GM23338 (cell line): Measurements from ENCODE around the gene FAM98C. TPM values are rescaled to one million over a fixed set of nuclear protein-coding genes. Genes with fewer than 3 reads are reported as not detected.

Experiments used
- ATAC-seq: fragments of 200-7000 bp; cut with Tn5 transposase; 3 replicates; pipeline ENCODE4 v1.9.1; 2020
- DNase-seq: peaks from one replicate; pipeline ENCODE4 v3.0.0-alpha.2; 2015; ENCODE audit warnings: low spot score
- H2AFZ ChIP-seq: fragments of 200-600 bp; sonication (generic); 2 replicates; pipeline ENCODE4 v1.8.0; 2016; ENCODE audit warnings: antibody characterized with exemption, mild to moderate bottlenecking, moderate library complexity
- H3F3A ChIP-seq: fragments of 200-600 bp; sonication (generic); replicated peaks from 2 replicates; pipeline ENCODE4 v1.8.0; 2017; ENCODE audit warnings: antibody characterized with exemption, mixed run types, low read depth
- H3K27ac ChIP-seq: fragments of 200-600 bp; sonication (generic); 2 replicates; pipeline ENCODE4 v1.6.1; 2016; ENCODE audit warnings: low read depth
- H3K27me3 ChIP-seq: fragments of 200-600 bp; sonication (generic); 2 replicates; pipeline ENCODE4 v1.8.0; 2016; ENCODE audit warnings: mild to moderate bottlenecking, mixed run types, moderate library complexity; ENCODE audit not compliant: insufficient read depth
- H3K36me3 ChIP-seq: fragments of 200-600 bp; sonication (generic); 2 replicates; pipeline ENCODE4 v1.8.0; 2016; ENCODE audit warnings: mild to moderate bottlenecking; ENCODE audit not compliant: insufficient read depth
- H3K4me1 ChIP-seq: fragments of 200-600 bp; sonication (generic); 2 replicates; pipeline ENCODE4 v1.8.0; 2016; ENCODE audit warnings: mild to moderate bottlenecking, moderate library complexity; ENCODE audit not compliant: insufficient read depth
- H3K4me2 ChIP-seq: fragments of 200-600 bp; sonication (generic); 2 replicates; pipeline ENCODE4 v1.7.1; 2017; ENCODE audit warnings: mixed run types
- H3K4me3 ChIP-seq: fragments of 200-600 bp; sonication (generic); 2 replicates; pipeline ENCODE4 v1.6.1; 2016; ENCODE audit warnings: mixed run types
- H3K79me2 ChIP-seq: fragments of 200-600 bp; sonication (generic); replicated peaks from 2 replicates; pipeline ENCODE4 v1.8.0; 2017; ENCODE audit warnings: mild to moderate bottlenecking; ENCODE audit not compliant: insufficient read depth
- H3K9me2 ChIP-seq: fragments of 200-600 bp; sonication (generic); 2 replicates; pipeline ENCODE4 v1.8.0; 2017; ENCODE audit not compliant: insufficient read depth
- H4K20me1 ChIP-seq: fragments of 200-600 bp; sonication (generic); replicated peaks from 2 replicates; pipeline ENCODE4 v1.8.0; 2017; ENCODE audit warnings: mild to moderate bottlenecking; ENCODE audit not compliant: insufficient read depth
- H3K27ac Mint-ChIP-seq: 2 replicates; pipeline ENCODE4 v1.8.0; 2020; ENCODE audit warnings: inconsistent platforms, mild to moderate bottlenecking, moderate library complexity, mixed read lengths
- H3K27me3 Mint-ChIP-seq: 3 replicates; pipeline ENCODE4 v1.8.0; 2022; ENCODE audit warnings: low read depth, mild to moderate bottlenecking, moderate library complexity, mixed read lengths, inconsistent platforms; ENCODE audit not compliant: insufficient read depth, poor library complexity
- H3K36me3 Mint-ChIP-seq: 3 replicates; pipeline ENCODE4 v1.8.0; 2021; ENCODE audit warnings: low read depth, mild to moderate bottlenecking, inconsistent platforms, moderate library complexity, mixed read lengths
- H3K4me1 Mint-ChIP-seq: 3 replicates; pipeline ENCODE4 v1.8.0; 2020; ENCODE audit warnings: mild to moderate bottlenecking, inconsistent platforms, mixed read lengths
- H3K4me3 Mint-ChIP-seq: 3 replicates; pipeline ENCODE4 v1.8.0; 2021; ENCODE audit warnings: moderate library complexity, mild to moderate bottlenecking, inconsistent platforms, mixed read lengths
- H3K9me3 Mint-ChIP-seq: 3 replicates; pipeline ENCODE4 v1.8.0; 2020; ENCODE audit warnings: moderate library complexity, mild to moderate bottlenecking, inconsistent platforms, mixed read lengths
- CREB1 ChIP-seq: fragments of 250-450 bp; sonication (Bioruptor Pico); IDR thresholded peaks from 2 replicates; pipeline ENCODE4 v1.5.0; 2020; ENCODE audit warnings: low read depth, mild to moderate bottlenecking, moderate library complexity
- EZH2 ChIP-seq: fragments of 200-600 bp; sonication (generic); IDR thresholded peaks from one replicate; pipeline ENCODE4 v1.8.0; 2017; ENCODE audit warnings: antibody characterized with exemption, mild to moderate bottlenecking, low read depth; ENCODE audit not compliant: unreplicated experiment
- EZH2phosphoT487 ChIP-seq: fragments of 200-600 bp; sonication (generic); IDR thresholded peaks from one replicate; pipeline ENCODE4 v1.8.1; 2018; ENCODE audit warnings: antibody characterized with exemption; ENCODE audit not compliant: unreplicated experiment
- JUNB ChIP-seq: IDR thresholded peaks from one replicate; pipeline ENCODE4 v1.6.1; 2016; ENCODE audit warnings: antibody characterized with exemption; ENCODE audit not compliant: unreplicated experiment
- NANOG ChIP-seq: IDR thresholded peaks from 2 replicates; pipeline ENCODE4 v1.6.1; 2016; ENCODE audit warnings: antibody characterized with exemption, borderline replicate concordance
- POLR2AphosphoS5 ChIP-seq: IDR thresholded peaks from 2 replicates; pipeline ENCODE4 v1.6.1; 2016; ENCODE audit warnings: antibody characterized with exemption, low read depth
- STAT1 ChIP-seq: IDR thresholded peaks from one replicate; pipeline ENCODE4 v1.6.1; 2016; ENCODE audit warnings: antibody characterized with exemption; ENCODE audit not compliant: unreplicated experiment
- ZNF114 ChIP-seq: fragments of 250-450 bp; sonication (Bioruptor Pico); IDR thresholded peaks from 2 replicates; pipeline ENCODE4 v1.5.0; 2020; ENCODE audit warnings: mild to moderate bottlenecking, moderate library complexity
- ZNF331 ChIP-seq: fragments of 250-450 bp; sonication (Bioruptor Pico); IDR thresholded peaks from 2 replicates; pipeline ENCODE4 v1.5.0; 2020; ENCODE audit warnings: low read depth, mild to moderate bottlenecking, moderate library complexity
- polyA plus RNA-seq: library from polyadenylated mRNA; unstranded; fragments of >200 nt; fragmentation: Nextera tagmentation; extraction: Ambion mirVana; gene quantifications from 2 replicates; pipeline ENCODE4 v1.2.1, GENCODE V29; 2016
- total RNA-seq: library from RNA; depleted of rRNA; stranded (reverse); fragments of >200 nt; shearing (Covaris generic); gene quantifications from 2 replicates; pipeline ENCODE4 v1.2.3, GENCODE V29; 2014
- TF ChIP-seq, protein P1 (sequence below): IDR thresholded peaks from 2 replicates; pipeline ENCODE4 v1.6.1; 2016; ENCODE audit warnings: antibody characterized with exemption
- TF ChIP-seq, protein P2 (sequence below): fragments of 250-450 bp; sonication (Bioruptor Pico); IDR thresholded peaks from 2 replicates; pipeline ENCODE4 v1.5.0; 2020; ENCODE audit warnings: mild to moderate bottlenecking, moderate library complexity
- TF ChIP-seq, protein P3 (sequence below): IDR thresholded peaks from one replicate; pipeline ENCODE4 v1.6.1; 2018; ENCODE audit warnings: antibody characterized with exemption; ENCODE audit not compliant: unreplicated experiment
- TF ChIP-seq, protein P4 (sequence below), 2 experiments: fragments of 200-600 bp in 1 of 2; sonication (generic) in 1 of 2; conservative IDR thresholded peaks; 2 replicates each; pipeline versions ENCODE4 v1.5.1 to v1.6.1; 2016 to 2017; ENCODE audit warnings: antibody characterized with exemption in 2 of 2, low read depth in 2 of 2, mild to moderate bottlenecking in 2 of 2, moderate library complexity in 1 of 2

Gene FAM98C
- total and polyA plus RNA-seq, 2 experiments from 2014 or later = 4.3 to 7.6 TPM

DNA sequence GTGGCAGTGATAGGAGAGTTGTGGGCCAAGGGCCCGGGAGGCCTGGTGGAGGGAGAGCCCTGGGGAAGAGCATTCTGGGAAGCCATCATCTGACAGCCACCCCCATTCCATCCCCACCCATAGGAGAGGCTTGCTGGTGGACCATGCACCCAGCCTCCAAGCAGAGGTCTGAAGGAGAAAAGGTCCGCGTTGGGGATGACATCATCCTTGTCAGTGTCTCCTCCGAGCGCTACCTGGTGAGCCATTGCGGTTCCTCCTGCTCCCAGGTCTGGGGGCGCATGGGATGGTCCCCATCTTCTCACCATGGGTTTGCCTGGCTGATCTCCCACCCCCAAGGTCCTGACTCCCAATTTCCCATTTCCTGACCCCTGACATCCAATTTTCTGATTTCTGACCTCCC is 41.1 kb downstream of the FAM98C start:
- no peak for ATAC-seq
- TF ChIP-seq, protein P1, sequence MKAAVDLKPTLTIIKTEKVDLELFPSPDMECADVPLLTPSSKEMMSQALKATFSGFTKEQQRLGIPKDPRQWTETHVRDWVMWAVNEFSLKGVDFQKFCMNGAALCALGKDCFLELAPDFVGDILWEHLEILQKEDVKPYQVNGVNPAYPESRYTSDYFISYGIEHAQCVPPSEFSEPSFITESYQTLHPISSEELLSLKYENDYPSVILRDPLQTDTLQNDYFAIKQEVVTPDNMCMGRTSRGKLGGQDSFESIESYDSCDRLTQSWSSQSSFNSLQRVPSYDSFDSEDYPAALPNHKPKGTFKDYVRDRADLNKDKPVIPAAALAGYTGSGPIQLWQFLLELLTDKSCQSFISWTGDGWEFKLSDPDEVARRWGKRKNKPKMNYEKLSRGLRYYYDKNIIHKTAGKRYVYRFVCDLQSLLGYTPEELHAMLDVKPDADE = no peak
- TF ChIP-seq EZH2phosphoT487 (no peak), POLR2AphosphoS5 (no peak), EZH2 (no peak), NANOG (no peak), JUNB (no peak), ZNF331 (CRISPR knock-in tag) (no peak), STAT1 (no peak), CREB1 (no peak), ZNF114 (no peak)
- TF ChIP-seq, protein P2, sequence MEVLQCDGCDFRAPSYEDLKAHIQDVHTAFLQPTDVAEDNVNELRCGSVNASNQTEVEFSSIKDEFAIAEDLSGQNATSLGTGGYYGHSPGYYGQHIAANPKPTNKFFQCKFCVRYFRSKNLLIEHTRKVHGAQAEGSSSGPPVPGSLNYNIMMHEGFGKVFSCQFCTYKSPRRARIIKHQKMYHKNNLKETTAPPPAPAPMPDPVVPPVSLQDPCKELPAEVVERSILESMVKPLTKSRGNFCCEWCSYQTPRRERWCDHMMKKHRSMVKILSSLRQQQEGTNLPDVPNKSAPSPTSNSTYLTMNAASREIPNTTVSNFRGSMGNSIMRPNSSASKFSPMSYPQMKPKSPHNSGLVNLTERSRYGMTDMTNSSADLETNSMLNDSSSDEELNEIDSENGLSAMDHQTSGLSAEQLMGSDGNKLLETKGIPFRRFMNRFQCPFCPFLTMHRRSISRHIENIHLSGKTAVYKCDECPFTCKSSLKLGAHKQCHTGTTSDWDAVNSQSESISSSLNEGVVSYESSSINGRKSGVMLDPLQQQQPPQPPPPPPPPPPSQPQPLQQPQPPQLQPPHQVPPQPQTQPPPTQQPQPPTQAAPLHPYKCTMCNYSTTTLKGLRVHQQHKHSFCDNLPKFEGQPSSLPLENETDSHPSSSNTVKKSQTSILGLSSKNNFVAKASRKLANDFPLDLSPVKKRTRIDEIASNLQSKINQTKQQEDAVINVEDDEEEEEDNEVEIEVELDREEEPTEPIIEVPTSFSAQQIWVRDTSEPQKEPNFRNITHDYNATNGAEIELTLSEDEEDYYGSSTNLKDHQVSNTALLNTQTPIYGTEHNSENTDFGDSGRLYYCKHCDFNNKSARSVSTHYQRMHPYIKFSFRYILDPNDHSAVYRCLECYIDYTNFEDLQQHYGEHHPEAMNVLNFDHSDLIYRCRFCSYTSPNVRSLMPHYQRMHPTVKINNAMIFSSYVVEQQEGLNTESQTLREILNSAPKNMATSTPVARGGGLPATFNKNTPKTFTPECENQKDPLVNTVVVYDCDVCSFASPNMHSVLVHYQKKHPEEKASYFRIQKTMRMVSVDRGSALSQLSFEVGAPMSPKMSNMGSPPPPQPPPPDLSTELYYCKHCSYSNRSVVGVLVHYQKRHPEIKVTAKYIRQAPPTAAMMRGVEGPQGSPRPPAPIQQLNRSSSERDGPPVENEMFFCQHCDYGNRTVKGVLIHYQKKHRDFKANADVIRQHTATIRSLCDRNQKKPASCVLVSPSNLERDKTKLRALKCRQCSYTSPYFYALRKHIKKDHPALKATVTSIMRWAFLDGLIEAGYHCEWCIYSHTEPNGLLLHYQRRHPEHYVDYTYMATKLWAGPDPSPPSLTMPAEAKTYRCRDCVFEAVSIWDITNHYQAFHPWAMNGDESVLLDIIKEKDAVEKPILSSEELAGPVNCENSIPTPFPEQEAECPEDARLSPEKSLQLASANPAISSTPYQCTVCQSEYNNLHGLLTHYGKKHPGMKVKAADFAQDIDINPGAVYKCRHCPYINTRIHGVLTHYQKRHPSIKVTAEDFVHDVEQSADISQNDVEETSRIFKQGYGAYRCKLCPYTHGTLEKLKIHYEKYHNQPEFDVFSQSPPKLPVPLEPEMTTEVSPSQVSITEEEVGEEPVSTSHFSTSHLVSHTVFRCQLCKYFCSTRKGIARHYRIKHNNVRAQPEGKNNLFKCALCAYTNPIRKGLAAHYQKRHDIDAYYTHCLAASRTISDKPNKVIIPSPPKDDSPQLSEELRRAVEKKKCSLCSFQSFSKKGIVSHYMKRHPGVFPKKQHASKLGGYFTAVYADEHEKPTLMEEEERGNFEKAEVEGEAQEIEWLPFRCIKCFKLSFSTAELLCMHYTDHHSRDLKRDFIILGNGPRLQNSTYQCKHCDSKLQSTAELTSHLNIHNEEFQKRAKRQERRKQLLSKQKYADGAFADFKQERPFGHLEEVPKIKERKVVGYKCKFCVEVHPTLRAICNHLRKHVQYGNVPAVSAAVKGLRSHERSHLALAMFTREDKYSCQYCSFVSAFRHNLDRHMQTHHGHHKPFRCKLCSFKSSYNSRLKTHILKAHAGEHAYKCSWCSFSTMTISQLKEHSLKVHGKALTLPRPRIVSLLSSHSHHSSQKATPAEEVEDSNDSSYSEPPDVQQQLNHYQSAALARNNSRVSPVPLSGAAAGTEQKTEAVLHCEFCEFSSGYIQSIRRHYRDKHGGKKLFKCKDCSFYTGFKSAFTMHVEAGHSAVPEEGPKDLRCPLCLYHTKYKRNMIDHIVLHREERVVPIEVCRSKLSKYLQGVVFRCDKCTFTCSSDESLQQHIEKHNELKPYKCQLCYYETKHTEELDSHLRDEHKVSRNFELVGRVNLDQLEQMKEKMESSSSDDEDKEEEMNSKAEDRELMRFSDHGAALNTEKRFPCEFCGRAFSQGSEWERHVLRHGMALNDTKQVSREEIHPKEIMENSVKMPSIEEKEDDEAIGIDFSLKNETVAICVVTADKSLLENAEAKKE (CRISPR knock-in tag) = no peak
- TF ChIP-seq, protein P3, sequence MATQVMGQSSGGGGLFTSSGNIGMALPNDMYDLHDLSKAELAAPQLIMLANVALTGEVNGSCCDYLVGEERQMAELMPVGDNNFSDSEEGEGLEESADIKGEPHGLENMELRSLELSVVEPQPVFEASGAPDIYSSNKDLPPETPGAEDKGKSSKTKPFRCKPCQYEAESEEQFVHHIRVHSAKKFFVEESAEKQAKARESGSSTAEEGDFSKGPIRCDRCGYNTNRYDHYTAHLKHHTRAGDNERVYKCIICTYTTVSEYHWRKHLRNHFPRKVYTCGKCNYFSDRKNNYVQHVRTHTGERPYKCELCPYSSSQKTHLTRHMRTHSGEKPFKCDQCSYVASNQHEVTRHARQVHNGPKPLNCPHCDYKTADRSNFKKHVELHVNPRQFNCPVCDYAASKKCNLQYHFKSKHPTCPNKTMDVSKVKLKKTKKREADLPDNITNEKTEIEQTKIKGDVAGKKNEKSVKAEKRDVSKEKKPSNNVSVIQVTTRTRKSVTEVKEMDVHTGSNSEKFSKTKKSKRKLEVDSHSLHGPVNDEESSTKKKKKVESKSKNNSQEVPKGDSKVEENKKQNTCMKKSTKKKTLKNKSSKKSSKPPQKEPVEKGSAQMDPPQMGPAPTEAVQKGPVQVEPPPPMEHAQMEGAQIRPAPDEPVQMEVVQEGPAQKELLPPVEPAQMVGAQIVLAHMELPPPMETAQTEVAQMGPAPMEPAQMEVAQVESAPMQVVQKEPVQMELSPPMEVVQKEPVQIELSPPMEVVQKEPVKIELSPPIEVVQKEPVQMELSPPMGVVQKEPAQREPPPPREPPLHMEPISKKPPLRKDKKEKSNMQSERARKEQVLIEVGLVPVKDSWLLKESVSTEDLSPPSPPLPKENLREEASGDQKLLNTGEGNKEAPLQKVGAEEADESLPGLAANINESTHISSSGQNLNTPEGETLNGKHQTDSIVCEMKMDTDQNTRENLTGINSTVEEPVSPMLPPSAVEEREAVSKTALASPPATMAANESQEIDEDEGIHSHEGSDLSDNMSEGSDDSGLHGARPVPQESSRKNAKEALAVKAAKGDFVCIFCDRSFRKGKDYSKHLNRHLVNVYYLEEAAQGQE = no peak
- TF ChIP-seq, protein P4, sequence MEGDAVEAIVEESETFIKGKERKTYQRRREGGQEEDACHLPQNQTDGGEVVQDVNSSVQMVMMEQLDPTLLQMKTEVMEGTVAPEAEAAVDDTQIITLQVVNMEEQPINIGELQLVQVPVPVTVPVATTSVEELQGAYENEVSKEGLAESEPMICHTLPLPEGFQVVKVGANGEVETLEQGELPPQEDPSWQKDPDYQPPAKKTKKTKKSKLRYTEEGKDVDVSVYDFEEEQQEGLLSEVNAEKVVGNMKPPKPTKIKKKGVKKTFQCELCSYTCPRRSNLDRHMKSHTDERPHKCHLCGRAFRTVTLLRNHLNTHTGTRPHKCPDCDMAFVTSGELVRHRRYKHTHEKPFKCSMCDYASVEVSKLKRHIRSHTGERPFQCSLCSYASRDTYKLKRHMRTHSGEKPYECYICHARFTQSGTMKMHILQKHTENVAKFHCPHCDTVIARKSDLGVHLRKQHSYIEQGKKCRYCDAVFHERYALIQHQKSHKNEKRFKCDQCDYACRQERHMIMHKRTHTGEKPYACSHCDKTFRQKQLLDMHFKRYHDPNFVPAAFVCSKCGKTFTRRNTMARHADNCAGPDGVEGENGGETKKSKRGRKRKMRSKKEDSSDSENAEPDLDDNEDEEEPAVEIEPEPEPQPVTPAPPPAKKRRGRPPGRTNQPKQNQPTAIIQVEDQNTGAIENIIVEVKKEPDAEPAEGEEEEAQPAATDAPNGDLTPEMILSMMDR (conservative IDR thresholded peaks at IDR 0.05; ENCODE audit: low read depth in 2 of 2) = no peak
- Histone ChIP-seq H3K9me2 (no peaks in the 10 kb centered on the region), H4K20me1 (no peaks in the 10 kb centered on the region; the same call in 1 of the 2 replicates), H3K4me1 (peaks cover 6% of the 10 kb centered on the region; the same call in 1 of the 2 replicates), H3K27me3 (no peaks in the 10 kb centered on the region), H2AFZ (no peak overlapping the region), H3K4me3 (no peak overlapping the region), H3K27ac (no peak overlapping the region), H3K79me2 (no peaks in the 10 kb centered on the region), H3K36me3 (peaks cover 10% of the 10 kb centered on the region; the same call in 1 of the 2 replicates), H3F3A (no peaks in the 10 kb centered on the region), H3K4me2 (no peak overlapping the region)
- Mint-ChIP-seq H3K4me3 (no peak overlapping the region), H3K27me3 (peaks cover 7% of the 10 kb centered on the region), H3K4me1 (peaks cover 15% of the 10 kb centered on the region), H3K9me3 (no peaks in the 10 kb centered on the region; the same call in 2 of the 3 replicates), H3K36me3 (peaks cover 45% of the 10 kb centered on the region), H3K27ac (no peak overlapping the region)
- DNase-seq = no peak
